Measurements from ENCODE around the gene ITGAL.

ITGAL gene

GRCh38 chr16:30569746-30570635 lies 97.4 kb downstream of the ITGAL start:
- DNase-seq (ENCODE audit: low spot score), result no peak
- TF ChIP-seq, protein P1, sequence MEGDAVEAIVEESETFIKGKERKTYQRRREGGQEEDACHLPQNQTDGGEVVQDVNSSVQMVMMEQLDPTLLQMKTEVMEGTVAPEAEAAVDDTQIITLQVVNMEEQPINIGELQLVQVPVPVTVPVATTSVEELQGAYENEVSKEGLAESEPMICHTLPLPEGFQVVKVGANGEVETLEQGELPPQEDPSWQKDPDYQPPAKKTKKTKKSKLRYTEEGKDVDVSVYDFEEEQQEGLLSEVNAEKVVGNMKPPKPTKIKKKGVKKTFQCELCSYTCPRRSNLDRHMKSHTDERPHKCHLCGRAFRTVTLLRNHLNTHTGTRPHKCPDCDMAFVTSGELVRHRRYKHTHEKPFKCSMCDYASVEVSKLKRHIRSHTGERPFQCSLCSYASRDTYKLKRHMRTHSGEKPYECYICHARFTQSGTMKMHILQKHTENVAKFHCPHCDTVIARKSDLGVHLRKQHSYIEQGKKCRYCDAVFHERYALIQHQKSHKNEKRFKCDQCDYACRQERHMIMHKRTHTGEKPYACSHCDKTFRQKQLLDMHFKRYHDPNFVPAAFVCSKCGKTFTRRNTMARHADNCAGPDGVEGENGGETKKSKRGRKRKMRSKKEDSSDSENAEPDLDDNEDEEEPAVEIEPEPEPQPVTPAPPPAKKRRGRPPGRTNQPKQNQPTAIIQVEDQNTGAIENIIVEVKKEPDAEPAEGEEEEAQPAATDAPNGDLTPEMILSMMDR (IDR thresholded peaks at IDR 0.05; ENCODE audit: borderline replicate concordance, control extremely low read depth, extremely low read depth, insufficient read depth, missing control alignments), result no peak
- in situ Hi-C loops (cut with MboI; ENCODE audit: low sequenced_read_pairs, unreplicated experiment), result no loop called here

- TF ChIP-seq, protein P1 (IDR thresholded peaks at IDR 0.05; ENCODE audit: borderline replicate concordance, control extremely low read depth, extremely low read depth, insufficient read depth, missing control alignments), result no peak
- in situ Hi-C loops (cut with MboI; ENCODE audit: low sequenced_read_pairs, unreplicated experiment), result no loop called here
Observed at GRCh38 chr16:30570636-30571444, 98.3 kb downstream of the ITGAL start.

GRCh38 chr16:30571445-30572322 lies 99.1 kb downstream of the ITGAL start, which contains the start of gene ZNF688:
Gene ZNF688 (minus strand): TSS chr16:30571714. CDS start chr16:30571629, 85 bp downstream.
- DNase-seq (ENCODE audit: low spot score), result peak; percentile 95
- TF ChIP-seq, protein P1 (IDR thresholded peaks at IDR 0.05; ENCODE audit: borderline replicate concordance, control extremely low read depth, extremely low read depth, insufficient read depth, missing control alignments), result no peak
- in situ Hi-C loops (cut with MboI; ENCODE audit: low sequenced_read_pairs, unreplicated experiment), result no loop called here

More at GRCh38 chr16:30570636-30571444, 98.3 kb downstream of the ITGAL start:
- peak; percentile 45 for DNase-seq (ENCODE audit: low spot score)
